GM23338 (cell line): ENCODE measurements around the gene SNX3. TPM values are rescaled to one million over a fixed set of nuclear protein-coding genes. Genes with fewer than 3 reads are reported as not detected.

ENCODE experiments used
- ATAC-seq: fragments of 200-7000 bp; cut with Tn5 transposase; 3 replicates; pipeline ENCODE4 v1.9.1; 2020
- DNase-seq: peaks from one replicate; pipeline ENCODE4 v3.0.0-alpha.2; 2015; ENCODE audit warnings: low spot score
- H2AFZ ChIP-seq: fragments of 200-600 bp; sonication (generic); 2 replicates; pipeline ENCODE4 v1.8.0; 2016; ENCODE audit warnings: antibody characterized with exemption, mild to moderate bottlenecking, moderate library complexity
- H3F3A ChIP-seq: fragments of 200-600 bp; sonication (generic); replicated peaks from 2 replicates; pipeline ENCODE4 v1.8.0; 2017; ENCODE audit warnings: antibody characterized with exemption, mixed run types, low read depth
- H3K27ac ChIP-seq: fragments of 200-600 bp; sonication (generic); 2 replicates; pipeline ENCODE4 v1.6.1; 2016; ENCODE audit warnings: low read depth
- H3K27me3 ChIP-seq: fragments of 200-600 bp; sonication (generic); 2 replicates; pipeline ENCODE4 v1.8.0; 2016; ENCODE audit warnings: mild to moderate bottlenecking, mixed run types, moderate library complexity; ENCODE audit not compliant: insufficient read depth
- H3K36me3 ChIP-seq: fragments of 200-600 bp; sonication (generic); 2 replicates; pipeline ENCODE4 v1.8.0; 2016; ENCODE audit warnings: mild to moderate bottlenecking; ENCODE audit not compliant: insufficient read depth
- H3K4me1 ChIP-seq: fragments of 200-600 bp; sonication (generic); 2 replicates; pipeline ENCODE4 v1.8.0; 2016; ENCODE audit warnings: mild to moderate bottlenecking, moderate library complexity; ENCODE audit not compliant: insufficient read depth
- H3K4me2 ChIP-seq: fragments of 200-600 bp; sonication (generic); 2 replicates; pipeline ENCODE4 v1.7.1; 2017; ENCODE audit warnings: mixed run types
- H3K4me3 ChIP-seq: fragments of 200-600 bp; sonication (generic); 2 replicates; pipeline ENCODE4 v1.6.1; 2016; ENCODE audit warnings: mixed run types
- H3K79me2 ChIP-seq: fragments of 200-600 bp; sonication (generic); replicated peaks from 2 replicates; pipeline ENCODE4 v1.8.0; 2017; ENCODE audit warnings: mild to moderate bottlenecking; ENCODE audit not compliant: insufficient read depth
- H3K9me2 ChIP-seq: fragments of 200-600 bp; sonication (generic); 2 replicates; pipeline ENCODE4 v1.8.0; 2017; ENCODE audit not compliant: insufficient read depth
- H4K20me1 ChIP-seq: fragments of 200-600 bp; sonication (generic); replicated peaks from 2 replicates; pipeline ENCODE4 v1.8.0; 2017; ENCODE audit warnings: mild to moderate bottlenecking; ENCODE audit not compliant: insufficient read depth
- H3K27ac Mint-ChIP-seq: 2 replicates; pipeline ENCODE4 v1.8.0; 2020; ENCODE audit warnings: inconsistent platforms, mild to moderate bottlenecking, moderate library complexity, mixed read lengths
- H3K27me3 Mint-ChIP-seq: 3 replicates; pipeline ENCODE4 v1.8.0; 2022; ENCODE audit warnings: low read depth, mild to moderate bottlenecking, moderate library complexity, mixed read lengths, inconsistent platforms; ENCODE audit not compliant: insufficient read depth, poor library complexity
- H3K36me3 Mint-ChIP-seq: 3 replicates; pipeline ENCODE4 v1.8.0; 2021; ENCODE audit warnings: low read depth, mild to moderate bottlenecking, inconsistent platforms, moderate library complexity, mixed read lengths
- H3K4me1 Mint-ChIP-seq: 3 replicates; pipeline ENCODE4 v1.8.0; 2020; ENCODE audit warnings: mild to moderate bottlenecking, inconsistent platforms, mixed read lengths
- H3K4me3 Mint-ChIP-seq: 3 replicates; pipeline ENCODE4 v1.8.0; 2021; ENCODE audit warnings: moderate library complexity, mild to moderate bottlenecking, inconsistent platforms, mixed read lengths
- H3K9me3 Mint-ChIP-seq: 3 replicates; pipeline ENCODE4 v1.8.0; 2020; ENCODE audit warnings: moderate library complexity, mild to moderate bottlenecking, inconsistent platforms, mixed read lengths
- CREB1 ChIP-seq: fragments of 250-450 bp; sonication (Bioruptor Pico); IDR thresholded peaks from 2 replicates; pipeline ENCODE4 v1.5.0; 2020; ENCODE audit warnings: low read depth, mild to moderate bottlenecking, moderate library complexity
- CTCF ChIP-seq, 2 experiments: fragments of 200-600 bp in 1 of 2; sonication (generic) in 1 of 2; conservative IDR thresholded peaks; 2 replicates each; pipeline versions ENCODE4 v1.5.1 to v1.6.1; 2016 to 2017; ENCODE audit warnings: antibody characterized with exemption in 2 of 2, low read depth in 2 of 2, mild to moderate bottlenecking in 2 of 2, moderate library complexity in 1 of 2
- ETS1 ChIP-seq: IDR thresholded peaks from 2 replicates; pipeline ENCODE4 v1.6.1; 2016; ENCODE audit warnings: antibody characterized with exemption
- EZH2 ChIP-seq: fragments of 200-600 bp; sonication (generic); IDR thresholded peaks from one replicate; pipeline ENCODE4 v1.8.0; 2017; ENCODE audit warnings: antibody characterized with exemption, mild to moderate bottlenecking, low read depth; ENCODE audit not compliant: unreplicated experiment
- EZH2phosphoT487 ChIP-seq: fragments of 200-600 bp; sonication (generic); IDR thresholded peaks from one replicate; pipeline ENCODE4 v1.8.1; 2018; ENCODE audit warnings: antibody characterized with exemption; ENCODE audit not compliant: unreplicated experiment
- JUNB ChIP-seq: IDR thresholded peaks from one replicate; pipeline ENCODE4 v1.6.1; 2016; ENCODE audit warnings: antibody characterized with exemption; ENCODE audit not compliant: unreplicated experiment
- NANOG ChIP-seq: IDR thresholded peaks from 2 replicates; pipeline ENCODE4 v1.6.1; 2016; ENCODE audit warnings: antibody characterized with exemption, borderline replicate concordance
- POLR2AphosphoS5 ChIP-seq: IDR thresholded peaks from 2 replicates; pipeline ENCODE4 v1.6.1; 2016; ENCODE audit warnings: antibody characterized with exemption, low read depth
- REST ChIP-seq: IDR thresholded peaks from one replicate; pipeline ENCODE4 v1.6.1; 2018; ENCODE audit warnings: antibody characterized with exemption; ENCODE audit not compliant: unreplicated experiment
- STAT1 ChIP-seq: IDR thresholded peaks from one replicate; pipeline ENCODE4 v1.6.1; 2016; ENCODE audit warnings: antibody characterized with exemption; ENCODE audit not compliant: unreplicated experiment
- ZNF114 ChIP-seq: fragments of 250-450 bp; sonication (Bioruptor Pico); IDR thresholded peaks from 2 replicates; pipeline ENCODE4 v1.5.0; 2020; ENCODE audit warnings: mild to moderate bottlenecking, moderate library complexity
- ZNF331 ChIP-seq: fragments of 250-450 bp; sonication (Bioruptor Pico); IDR thresholded peaks from 2 replicates; pipeline ENCODE4 v1.5.0; 2020; ENCODE audit warnings: low read depth, mild to moderate bottlenecking, moderate library complexity
- ZNF462 ChIP-seq: fragments of 250-450 bp; sonication (Bioruptor Pico); IDR thresholded peaks from 2 replicates; pipeline ENCODE4 v1.5.0; 2020; ENCODE audit warnings: mild to moderate bottlenecking, moderate library complexity
- polyA plus RNA-seq: library from polyadenylated mRNA; unstranded; fragments of >200 nt; fragmentation: Nextera tagmentation; extraction: Ambion mirVana; gene quantifications from 2 replicates; pipeline ENCODE4 v1.2.1, GENCODE V29; 2016
- total RNA-seq: library from RNA; depleted of rRNA; stranded (reverse); fragments of >200 nt; shearing (Covaris generic); gene quantifications from 2 replicates; pipeline ENCODE4 v1.2.3, GENCODE V29; 2014

Gene SNX3
- total and polyA plus RNA-seq, 2 experiments from 2014 or later = 87.2 to 123 TPM

- Mint-ChIP-seq H3K4me1 (no peaks in the 10 kb centered on the region; the same call in 2 of the 3 replicates), H3K4me3 (no peak overlapping the region), H3K27ac (no peak overlapping the region), H3K27me3 (peaks cover 2% of the 10 kb centered on the region), H3K36me3 (peaks cover 2% of the 10 kb centered on the region; the same call in 1 of the 3 replicates), H3K9me3 (no peaks in the 10 kb centered on the region)
- DNase-seq (no peak), ATAC-seq (no peak)
- TF ChIP-seq REST = no peak
- no peak for TF ChIP-seq EZH2
- TF ChIP-seq JUNB = no peak
- no peak for TF ChIP-seq POLR2AphosphoS5
- TF ChIP-seq EZH2phosphoT487 = no peak
- TF ChIP-seq CTCF (conservative IDR thresholded peaks at IDR 0.05; ENCODE audit: low read depth in 2 of 2) = no peak
- no peak for TF ChIP-seq STAT1
- no peak for TF ChIP-seq NANOG
- no peak for TF ChIP-seq ZNF114
- TF ChIP-seq ETS1 = no peak
- no peak for TF ChIP-seq CREB1 (CRISPR knock-in tag)
- no peak for TF ChIP-seq ZNF462 (CRISPR knock-in tag)
- no peak for TF ChIP-seq ZNF331 (CRISPR knock-in tag)
- no peaks in the 10 kb centered on the region for H3K36me3 ChIP-seq
- H3K9me2 ChIP-seq = no peaks in the 10 kb centered on the region
- H3K4me3 ChIP-seq = no peak overlapping the region
- no peak overlapping the region for H3K27ac ChIP-seq
- no peaks in the 10 kb centered on the region for H3K27me3 ChIP-seq
- H3F3A ChIP-seq = no peaks in the 10 kb centered on the region
- H2AFZ ChIP-seq = no peak overlapping the region
- no peaks in the 10 kb centered on the region for H4K20me1 ChIP-seq
- no peaks in the 10 kb centered on the region for H3K79me2 ChIP-seq
- H3K4me1 ChIP-seq = no peaks in the 10 kb centered on the region; the same call in 1 of the 2 replicates
- no peak overlapping the region for H3K4me2 ChIP-seq
Observed at GRCh38 chr6:108200631-108201030, 60.2 kb downstream of the SNX3 start.
